ENCODE results near the gene RPS17. TPM values are rescaled to one million over a fixed set of nuclear protein-coding genes. Genes with fewer than 3 reads are reported as not detected.

RPS17 gene
- total RNA-seq, 1 experiment from 2014 or later = 1,749 TPM

DNA sequence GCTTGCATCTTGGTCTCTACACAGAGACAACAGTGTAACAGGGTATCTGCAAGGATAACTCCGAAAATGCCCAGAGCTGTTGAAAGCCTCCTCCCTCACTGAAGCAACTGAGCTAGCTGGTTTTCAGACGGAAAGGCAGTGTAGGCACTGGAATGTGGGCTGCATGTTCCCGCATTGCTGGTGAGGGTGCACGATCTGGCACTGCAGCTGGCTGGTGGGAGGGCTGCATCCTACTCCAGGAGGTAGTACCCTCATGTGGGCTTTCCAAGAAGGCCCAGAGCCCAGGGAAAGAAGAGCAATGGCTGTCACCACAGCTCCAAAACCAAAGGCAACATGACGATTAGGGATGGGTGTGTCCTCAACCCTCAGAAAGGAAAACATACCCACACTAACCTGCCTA lies 28.7 kb upstream of the RPS17 start:
- BruUV-seq (replicated peaks) = no TSS peak
- peaks cover 3% of the 10 kb centered on the region for H3K27me3 ChIP-seq (replicated peaks; ENCODE audit: insufficient read depth, low read depth, low read length, poor library complexity)
- intact Hi-C loops (cut with micrococcal nuclease; ENCODE audit: unreplicated experiment) = no loop called here
- CTCF ChIA-PET = no interaction called here
- DNase-seq (ENCODE audit: low spot score) = no peak
- no peaks in the 10 kb centered on the region for H3K36me3 ChIP-seq (ENCODE audit: insufficient read depth, low read length, poor library complexity, severe bottlenecking)
- H3K4me1 ChIP-seq (ENCODE audit: insufficient read depth, low read length, poor library complexity, severe bottlenecking) = no peaks in the 10 kb centered on the region
- POLR2A ChIA-PET (ENCODE audit: low non-redundant PET) = no interaction called here
- H3K27ac ChIP-seq (ENCODE audit: low read depth, low read length, poor library complexity, severe bottlenecking) = no peak overlapping the region
- H3K4me3 ChIP-seq (ENCODE audit: low read depth, low read length, poor library complexity, severe bottlenecking) = no peak overlapping the region
- TF ChIP-seq CTCF (conservative IDR thresholded peaks at IDR 0.05; ENCODE audit: low read depth, low read length) = no peak
- TF ChIP-seq EZH2 (IDR thresholded peaks at IDR 0.05; ENCODE audit: borderline replicate concordance, low read depth, low read length, poor library complexity, severe bottlenecking) = no peak
- H3K9me3 ChIP-seq (ENCODE audit: low read depth, low read length, poor library complexity, severe bottlenecking) = no peaks in the 10 kb centered on the region

DNA sequence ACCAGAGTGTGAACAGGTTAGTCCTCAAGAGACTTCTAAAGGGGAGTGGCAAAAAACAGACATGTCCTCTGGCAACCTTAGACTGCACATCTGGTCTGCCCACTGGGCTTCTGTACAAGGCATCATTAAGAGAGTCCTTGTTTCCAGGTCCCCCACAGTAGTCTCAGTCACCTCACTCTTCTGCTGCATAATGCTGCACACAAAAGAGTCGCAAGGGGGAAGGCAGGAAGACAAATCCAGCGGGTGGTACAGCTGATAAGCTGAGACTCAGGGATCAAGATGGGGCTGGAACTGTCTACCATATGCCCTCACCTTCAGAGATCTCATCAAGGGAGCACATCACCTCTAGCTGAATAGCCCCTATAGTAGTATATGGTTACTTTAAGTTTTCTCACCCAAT lies 27.4 kb upstream of the RPS17 start:
- Histone ChIP-seq H3K27ac (ENCODE audit: low read depth, low read length, poor library complexity, severe bottlenecking) (no peak overlapping the region), H3K4me1 (ENCODE audit: insufficient read depth, low read length, poor library complexity, severe bottlenecking) (no peaks in the 10 kb centered on the region), H3K9me3 (ENCODE audit: low read depth, low read length, poor library complexity, severe bottlenecking) (no peaks in the 10 kb centered on the region), H3K27me3 (replicated peaks; ENCODE audit: insufficient read depth, low read depth, low read length, poor library complexity) (no peaks in the 10 kb centered on the region), H3K4me3 (ENCODE audit: low read depth, low read length, poor library complexity, severe bottlenecking) (no peak overlapping the region), H3K36me3 (ENCODE audit: insufficient read depth, low read length, poor library complexity, severe bottlenecking) (no peaks in the 10 kb centered on the region)
- ChIA-PET CTCF (no interaction called here), POLR2A (ENCODE audit: low non-redundant PET) (interaction anchor here (0.6 kb wide), 1 partner anchor 126 kb away, joined by 4 read pairs; no protein-coding TSS in a partner anchor)
- no peak for DNase-seq (ENCODE audit: low spot score)
- TF ChIP-seq EZH2 (IDR thresholded peaks at IDR 0.05; ENCODE audit: borderline replicate concordance, low read depth, low read length, poor library complexity, severe bottlenecking) = no peak
- no peak for TF ChIP-seq CTCF (conservative IDR thresholded peaks at IDR 0.05; ENCODE audit: low read depth, low read length)
- no TSS peak for BruUV-seq (replicated peaks)
- intact Hi-C loops (cut with micrococcal nuclease; ENCODE audit: unreplicated experiment) = no loop called here

GRCh38 chr15:82566690-82567089 lies 26.4 kb upstream of the RPS17 start:
- no peaks in the 10 kb centered on the region for H3K4me1 ChIP-seq (ENCODE audit: insufficient read depth, low read length, poor library complexity, severe bottlenecking)
- TF ChIP-seq CTCF (conservative IDR thresholded peaks at IDR 0.05; ENCODE audit: low read depth, low read length) = no peak
- TF ChIP-seq EZH2 (IDR thresholded peaks at IDR 0.05; ENCODE audit: borderline replicate concordance, low read depth, low read length, poor library complexity, severe bottlenecking) = no peak
- no peak for DNase-seq (ENCODE audit: low spot score)
- H3K27me3 ChIP-seq (replicated peaks; ENCODE audit: insufficient read depth, low read depth, low read length, poor library complexity) = no peaks in the 10 kb centered on the region
- ChIA-PET CTCF (no interaction called here), POLR2A (ENCODE audit: low non-redundant PET) (no interaction called here)
- H3K4me3 ChIP-seq (ENCODE audit: low read depth, low read length, poor library complexity, severe bottlenecking) = no peak overlapping the region
- H3K36me3 ChIP-seq (ENCODE audit: insufficient read depth, low read length, poor library complexity, severe bottlenecking) = no peaks in the 10 kb centered on the region
- no peak overlapping the region for H3K27ac ChIP-seq (ENCODE audit: low read depth, low read length, poor library complexity, severe bottlenecking)
- H3K9me3 ChIP-seq (ENCODE audit: low read depth, low read length, poor library complexity, severe bottlenecking) = no peaks in the 10 kb centered on the region
- BruUV-seq (replicated peaks) = no TSS peak
- intact Hi-C loops (cut with micrococcal nuclease; ENCODE audit: unreplicated experiment) = no loop called here
